HEK293T (cell line): ENCODE data around the gene GULP1.

Source experiments
- CTCF ChIA-PET: fragments of 350-600 bp; formaldehyde crosslinking; extraction: SDS; loops from one replicate; lab custom pipeline; 2021; ENCODE audit warnings: antibody characterized with exemption, inconsistent platforms; lab: Yijun Ruan, JAX
- POLR2A ChIA-PET: fragments of 350-600 bp; formaldehyde crosslinking; extraction: SDS; loops from one replicate; lab custom pipeline; 2020; ENCODE audit warnings: antibody characterized with exemption, inconsistent platforms; lab: Yijun Ruan, JAX
- DNase-seq: peaks from one replicate; pipeline ENCODE4 v3.0.0; 2012; ENCODE audit warnings: mixed read lengths; ENCODE audit errors: extremely low spot score
- ARNT ChIP-seq: fragments of 450-650 bp; IDR thresholded peaks from 2 replicates; pipeline ENCODE4 v1.6.1; 2017; ENCODE audit warnings: mild to moderate bottlenecking
- BHLHE40 ChIP-seq: fragments of 450-650 bp; IDR thresholded peaks from 2 replicates; pipeline ENCODE4 v1.6.1; 2016; ENCODE audit warnings: mild to moderate bottlenecking, moderate library complexity, borderline replicate concordance
- CTBP1 ChIP-seq: fragments of 450-650 bp; IDR thresholded peaks from 2 replicates; pipeline ENCODE4 v1.6.1; 2016; ENCODE audit warnings: borderline replicate concordance
- ELF4 ChIP-seq: fragments of 450-650 bp; IDR thresholded peaks from 2 replicates; pipeline ENCODE4 v1.6.1; 2017; ENCODE audit warnings: antibody characterized with exemption
- FOXA1 ChIP-seq: fragments of 450-650 bp; IDR thresholded peaks from 2 replicates; pipeline ENCODE4 v1.6.1; 2016; ENCODE audit warnings: mild to moderate bottlenecking
- FOXK2 ChIP-seq: fragments of 450-650 bp; IDR thresholded peaks from 2 replicates; pipeline ENCODE4 v1.6.1; 2016; ENCODE audit warnings: mild to moderate bottlenecking
- FOXM1 ChIP-seq: fragments of 450-650 bp; IDR thresholded peaks from 2 replicates; pipeline ENCODE4 v1.6.1; 2017; ENCODE audit warnings: mild to moderate bottlenecking, borderline replicate concordance
- HDGF ChIP-seq: fragments of 450-650 bp; IDR thresholded peaks from 2 replicates; pipeline ENCODE4 v1.6.1; 2017; ENCODE audit warnings: antibody characterized with exemption, borderline replicate concordance
- L3MBTL2 ChIP-seq: fragments of 450-650 bp; conservative IDR thresholded peaks from 2 replicates; pipeline ENCODE4 v1.6.1; 2016; ENCODE audit warnings: mild to moderate bottlenecking
- LEF1 ChIP-seq: fragments of 450-650 bp; IDR thresholded peaks from 2 replicates; pipeline ENCODE4 v1.6.1; 2017; ENCODE audit warnings: mild to moderate bottlenecking, borderline replicate concordance
- NFRKB ChIP-seq: fragments of 450-650 bp; IDR thresholded peaks from 2 replicates; pipeline ENCODE4 v1.6.1; 2016; ENCODE audit warnings: mild to moderate bottlenecking, moderate library complexity
- PKNOX1 ChIP-seq: fragments of 450-650 bp; IDR thresholded peaks from 2 replicates; pipeline ENCODE4 v1.6.1; 2016
- SP1 ChIP-seq: fragments of 450-650 bp; IDR thresholded peaks from 2 replicates; pipeline ENCODE4 v1.6.1; 2017
- SUZ12 ChIP-seq: fragments of 450-650 bp; IDR thresholded peaks from 2 replicates; pipeline ENCODE4 v1.6.1; 2016; ENCODE audit warnings: mild to moderate bottlenecking
- TARDBP ChIP-seq: fragments of 450-650 bp; IDR thresholded peaks from 2 replicates; pipeline ENCODE4 v1.6.1; 2016
- ZNF384 ChIP-seq: fragments of 450-650 bp; IDR thresholded peaks from 2 replicates; pipeline ENCODE4 v1.6.1; 2016

GULP1 gene

GRCh38 chr2:188256420-188256819, 35.3 kb upstream of the GULP1 start:
- CTCF ChIA-PET, result no interaction called here
- no peak for TF ChIP-seq FOXK2
- TF ChIP-seq FOXM1, result no peak
- no peak for TF ChIP-seq ARNT
- TF ChIP-seq L3MBTL2, result no peak
- no peak for TF ChIP-seq BHLHE40
- no peak for TF ChIP-seq TARDBP
- TF ChIP-seq NFRKB, result no peak
- no peak for TF ChIP-seq PKNOX1
- no peak for TF ChIP-seq HDGF
- no peak for TF ChIP-seq SUZ12
- no peak for TF ChIP-seq SP1
- no peak for TF ChIP-seq FOXA1
- TF ChIP-seq LEF1, result no peak
- no peak for TF ChIP-seq ELF4
- TF ChIP-seq ZNF384, result no peak
- TF ChIP-seq CTBP1, result no peak
- POLR2A ChIA-PET, result no interaction called here
- no peak for DNase-seq

- CTCF ChIA-PET, result interaction anchor here (1.1 kb wide), 1 partner anchor 27 kb away, joined by 3 read pairs; the partner anchor contains the start of gene GULP1
- POLR2A ChIA-PET, result interaction anchor here (1.5 kb wide), 1 partner anchor 27 kb away, joined by 4 read pairs; no protein-coding TSS in a partner anchor
- no peak for TF ChIP-seq FOXM1
- TF ChIP-seq SP1, result no peak
- TF ChIP-seq TARDBP, result no peak
- no peak for TF ChIP-seq FOXK2
- no peak for TF ChIP-seq NFRKB
- DNase-seq, result no peak
Measured at GRCh38 chr2:188265315-188265714, 26.4 kb upstream of the GULP1 start.

- TF ChIP-seq ZNF384 (no peak), L3MBTL2 (no peak)
- ChIA-PET CTCF (no interaction called here), POLR2A (no interaction called here)
- no peak for DNase-seq
Measured at GRCh38 chr2:188267776-188268175, 23.9 kb upstream of the GULP1 start.

GRCh38 chr2:188269004-188269403, 22.7 kb upstream of the GULP1 start:
- ChIA-PET POLR2A (no interaction called here), CTCF (no interaction called here)
- no peak for DNase-seq
- no peak for TF ChIP-seq SP1
- TF ChIP-seq HDGF, result no peak
- no peak for TF ChIP-seq PKNOX1
- no peak for TF ChIP-seq ARNT
- no peak for TF ChIP-seq FOXK2
- no peak for TF ChIP-seq TARDBP
- TF ChIP-seq BHLHE40, result no peak
- no peak for TF ChIP-seq L3MBTL2
- TF ChIP-seq ZNF384, result no peak
- no peak for TF ChIP-seq NFRKB
- TF ChIP-seq ELF4, result no peak
- TF ChIP-seq FOXM1, result no peak

DNA sequence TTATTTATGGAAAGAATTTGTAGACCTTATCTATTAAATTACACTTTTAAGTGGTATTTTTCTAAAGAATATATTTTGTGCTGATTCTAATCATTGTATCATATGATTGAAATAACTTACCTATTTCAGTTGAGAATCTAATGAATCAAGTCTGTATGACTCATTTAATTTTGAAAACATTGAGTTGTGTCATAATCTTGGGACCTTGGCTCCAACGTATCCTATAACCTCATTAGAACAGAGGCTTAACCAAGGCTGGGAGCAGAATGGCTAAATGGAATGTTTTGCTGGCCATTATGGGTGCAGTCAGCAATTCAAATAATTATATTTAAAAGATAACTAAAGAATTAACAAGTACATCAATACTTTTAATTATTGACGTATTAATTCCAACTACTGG, 19.6 kb upstream of the GULP1 start:
- ChIA-PET POLR2A (no interaction called here), CTCF (no interaction called here)
- DNase-seq, result no peak
- TF ChIP-seq HDGF, result no peak
- TF ChIP-seq ELF4, result no peak

- no peak for TF ChIP-seq BHLHE40
- DNase-seq, result no peak
- POLR2A ChIA-PET, result interaction anchor here (1.6 kb wide), 1 partner anchor 18 kb away, joined by 3 read pairs; no protein-coding TSS in a partner anchor
- CTCF ChIA-PET, result no interaction called here
Measured at GRCh38 chr2:188274274-188274673, 17.4 kb upstream of the GULP1 start.

GRCh38 chr2:188276255-188276654, 15.4 kb upstream of the GULP1 start:
- DNase-seq, result no peak
- CTCF ChIA-PET, result no interaction called here
- POLR2A ChIA-PET, result no interaction called here
- TF ChIP-seq ZNF384 (no peak), ARNT (no peak), FOXK2 (no peak), CTBP1 (no peak), BHLHE40 (no peak), FOXM1 (no peak), HDGF (no peak)

GRCh38 chr2:188277786-188278185, 13.9 kb upstream of the GULP1 start:
- POLR2A ChIA-PET, result interaction anchor here (1.6 kb wide), 1 partner anchor 15 kb away, joined by 8 read pairs; the partner anchor contains the start of gene GULP1
- CTCF ChIA-PET, result no interaction called here
- TF ChIP-seq NFRKB (no peak), PKNOX1 (no peak), FOXK2 (no peak), CTBP1 (no peak), HDGF (no peak), TARDBP (no peak)
- no peak for DNase-seq
